DLD1 (cell line): Measurements from ENCODE around the gene MYH7.

Source experiments
- in situ Hi-C: cut with HindIII; loops from 2 replicates; pipeline ENCODE4 v1.10.0; 2017; ENCODE audit warnings: low sequenced_read_pairs

Gene MYH7

DNA sequence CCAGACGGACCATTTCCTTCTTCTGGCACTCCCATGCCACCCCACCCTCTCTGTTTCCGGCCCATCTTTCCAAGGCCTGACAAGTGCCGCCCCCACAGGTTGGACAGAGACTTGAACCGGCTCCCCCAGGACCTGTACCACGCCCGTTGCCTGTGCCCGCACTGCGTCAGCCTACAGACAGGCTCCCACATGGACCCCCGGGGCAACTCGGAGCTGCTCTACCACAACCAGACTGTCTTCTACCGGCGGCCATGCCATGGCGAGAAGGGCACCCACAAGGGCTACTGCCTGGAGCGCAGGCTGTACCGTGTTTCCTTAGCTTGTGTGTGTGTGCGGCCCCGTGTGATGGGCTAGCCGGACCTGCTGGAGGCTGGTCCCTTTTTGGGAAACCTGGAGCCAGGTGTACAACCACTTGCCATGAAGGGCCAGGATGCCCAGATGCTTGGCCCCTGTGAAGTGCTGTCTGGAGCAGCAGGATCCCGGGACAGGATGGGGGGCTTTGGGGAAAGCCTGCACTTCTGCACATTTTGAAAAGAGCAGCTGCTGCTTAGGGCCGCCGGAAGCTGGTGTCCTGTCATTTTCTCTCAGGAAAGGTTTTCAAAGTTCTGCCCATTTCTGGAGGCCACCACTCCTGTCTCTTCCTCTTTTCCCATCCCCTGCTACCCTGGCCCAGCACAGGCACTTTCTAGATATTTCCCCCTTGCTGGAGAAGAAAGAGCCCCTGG lies 59.8 kb downstream of the MYH7 start:
- in situ Hi-C loops: no loop called here

DNA sequence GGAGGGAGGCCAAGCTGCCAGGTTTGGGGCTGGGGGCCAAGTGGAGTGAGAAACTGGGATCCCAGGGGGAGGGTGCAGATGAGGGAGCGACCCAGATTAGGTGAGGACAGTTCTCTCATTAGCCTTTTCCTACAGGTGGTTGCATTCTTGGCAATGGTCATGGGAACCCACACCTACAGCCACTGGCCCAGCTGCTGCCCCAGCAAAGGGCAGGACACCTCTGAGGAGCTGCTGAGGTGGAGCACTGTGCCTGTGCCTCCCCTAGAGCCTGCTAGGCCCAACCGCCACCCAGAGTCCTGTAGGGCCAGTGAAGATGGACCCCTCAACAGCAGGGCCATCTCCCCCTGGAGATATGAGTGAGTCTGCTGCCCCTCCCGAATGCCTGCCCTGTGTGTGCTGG lies 62.4 kb downstream of the MYH7 start:
- in situ Hi-C loops: no loop called here

DNA sequence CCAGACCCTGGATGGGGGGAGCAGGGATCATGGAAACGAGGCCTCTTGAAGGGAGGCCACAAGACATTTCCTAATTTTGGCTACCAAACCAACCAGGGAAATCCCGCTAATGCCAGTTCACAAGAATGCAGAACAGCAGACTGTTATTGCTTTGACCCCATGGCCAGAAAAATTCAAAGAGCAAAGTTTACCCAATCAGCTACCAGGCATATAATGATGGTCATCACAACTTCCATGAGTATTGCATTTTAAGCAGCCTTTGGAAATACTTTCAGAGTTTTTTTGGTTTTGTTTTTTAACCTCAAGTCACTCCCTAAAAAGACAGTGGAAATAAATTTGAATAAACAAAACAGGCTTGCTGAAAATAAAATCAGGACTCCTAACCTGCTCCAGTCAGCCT lies 63.0 kb downstream of the MYH7 start, which contains the start of gene IL25:
Gene IL25 (plus strand): TSS at position 301 of the 400 bp plus-strand sequence.
- in situ Hi-C loops: no loop called here

DNA sequence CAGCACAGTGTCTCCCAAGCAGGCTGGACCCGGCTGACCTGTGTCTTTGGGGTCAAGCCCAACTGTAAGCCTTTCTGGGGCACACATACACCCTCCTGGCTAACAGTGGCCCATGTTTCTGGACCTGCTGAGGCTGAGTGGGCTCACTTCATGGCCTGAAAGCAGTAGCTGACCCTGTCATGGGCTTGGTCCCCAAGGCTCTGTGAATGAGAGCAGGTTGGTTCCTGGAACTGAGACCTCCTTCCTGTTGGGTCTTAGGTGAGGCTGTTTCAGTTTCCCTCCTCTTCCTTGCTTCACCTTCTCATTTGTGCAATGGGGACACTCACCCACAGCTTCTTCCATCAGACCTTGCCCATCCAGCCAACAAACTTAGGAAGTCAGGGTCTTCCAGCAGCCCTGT lies 63.6 kb downstream of the MYH7 start:
- in situ Hi-C loops: no loop called here

DNA sequence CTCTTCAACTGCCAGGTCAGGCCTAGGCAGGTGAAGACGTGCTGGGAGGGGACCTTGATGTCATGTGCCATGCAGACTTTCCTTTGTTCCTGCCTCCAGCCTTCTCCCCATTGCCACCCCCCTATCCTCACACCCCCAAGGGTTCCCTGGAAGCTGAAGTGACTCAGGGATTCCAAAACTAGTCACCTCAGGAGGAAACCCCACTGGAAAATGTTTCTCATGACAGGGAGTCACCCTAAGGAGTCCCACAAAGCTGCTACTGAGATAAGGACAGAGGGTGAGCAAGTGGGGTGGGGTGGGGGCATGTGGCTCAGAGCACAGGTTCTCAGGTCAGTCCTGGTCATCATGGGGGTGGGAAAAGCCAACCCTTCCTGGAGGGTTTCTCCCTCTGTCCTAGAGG lies 65.2 kb downstream of the MYH7 start:
- in situ Hi-C loops: no loop called here

DNA sequence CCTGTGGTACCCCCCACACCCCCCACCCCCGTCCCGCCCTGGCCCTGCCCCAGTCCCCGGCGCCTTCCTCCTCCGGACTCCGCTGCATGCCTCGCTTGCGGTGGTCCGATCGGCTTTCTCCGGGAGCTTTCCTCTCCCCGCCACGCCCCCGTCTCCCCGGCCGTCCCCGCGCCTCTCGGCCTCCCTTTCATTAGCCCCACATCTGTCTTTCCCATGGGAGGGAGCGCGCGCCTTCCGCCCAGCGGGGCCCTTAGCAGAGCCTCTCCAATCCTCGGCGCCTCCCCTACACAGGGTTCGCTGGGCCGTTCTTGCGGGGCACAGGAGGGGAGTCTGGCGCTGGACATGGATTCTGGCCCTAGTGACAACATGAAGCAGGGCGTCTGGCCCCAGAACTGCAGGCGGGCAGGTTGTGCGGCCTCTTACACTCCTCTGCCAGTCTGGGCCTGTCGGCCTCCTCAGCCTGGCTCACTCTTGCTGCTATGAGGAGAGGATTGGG lies 69.0 kb downstream of the MYH7 start:
- in situ Hi-C loops: no loop called here

DNA sequence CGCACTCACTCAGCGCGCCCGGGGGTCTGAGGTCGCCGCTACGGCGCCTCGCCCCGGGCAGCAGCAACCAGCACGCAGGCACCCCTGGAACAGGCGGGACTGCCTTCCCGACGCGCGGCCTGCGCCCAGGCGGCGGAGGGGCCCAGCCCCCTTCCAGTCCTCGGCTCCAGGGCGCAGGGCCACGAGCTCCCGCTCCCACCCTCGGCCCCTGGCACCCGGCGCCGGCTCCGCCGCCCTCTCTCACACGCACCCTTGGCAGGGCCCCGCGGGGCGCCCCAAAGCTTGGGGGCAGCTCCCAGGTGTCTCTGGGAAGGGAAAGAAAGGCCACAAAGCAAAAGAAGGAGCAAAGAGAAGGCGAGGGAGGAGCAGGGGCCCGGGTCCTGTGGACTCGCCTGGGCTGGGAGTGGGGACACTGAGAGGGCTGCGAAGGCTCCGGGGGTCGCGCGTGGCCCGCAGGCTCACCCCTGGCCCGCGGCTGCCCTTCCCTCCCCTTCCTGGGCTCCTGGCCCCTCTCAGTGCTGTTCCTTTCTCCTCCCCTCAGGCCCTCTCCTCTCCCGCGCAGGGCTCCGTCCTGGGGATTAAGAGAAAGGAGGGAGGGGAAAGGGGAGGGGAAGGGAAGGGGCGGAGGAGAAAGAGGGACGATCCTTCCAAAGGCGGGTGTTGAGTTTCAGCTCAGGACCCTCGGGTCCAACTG lies 69.6 kb downstream of the MYH7 start:
- in situ Hi-C loops: no loop called here

DNA sequence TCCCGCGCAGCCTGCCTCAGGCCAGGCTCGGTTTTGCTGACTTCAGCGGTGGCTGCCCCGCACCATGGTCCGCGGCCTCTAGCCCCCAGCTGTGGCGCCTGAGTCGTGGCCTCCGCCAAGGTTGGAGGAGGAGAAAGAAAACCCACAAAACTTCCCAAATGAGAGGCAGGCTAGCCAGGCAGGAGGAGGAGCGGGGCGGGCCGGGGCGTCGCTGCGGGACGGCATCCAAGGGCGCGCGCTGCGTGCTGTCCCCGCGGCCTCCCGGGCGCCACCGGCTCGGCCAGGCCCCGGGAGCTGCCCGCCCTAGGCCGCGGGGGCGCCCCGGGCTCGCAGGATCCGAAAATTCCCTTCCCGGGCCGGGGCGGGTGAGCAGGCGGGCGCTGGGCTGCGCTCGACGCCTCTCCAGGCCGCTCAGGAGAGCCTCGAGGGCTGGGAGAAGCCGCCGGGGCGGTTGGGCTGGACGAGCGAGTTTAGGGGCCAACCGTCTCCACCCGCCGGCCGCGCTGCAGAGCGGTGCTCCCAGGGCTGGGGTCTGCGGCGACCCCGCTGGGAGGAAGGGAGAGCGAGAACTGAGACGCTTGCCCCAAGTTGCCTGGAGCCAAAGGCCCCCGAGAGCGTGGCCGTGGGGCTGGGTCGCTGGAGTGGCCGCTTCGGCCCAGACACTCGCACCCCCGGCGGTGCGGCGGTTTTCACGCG lies 70.3 kb downstream of the MYH7 start, which contains the start of gene EFS:
Gene EFS (minus strand): TSS at position 137 of the 696 bp plus-strand sequence. CDS start 147 bp downstream, outside the sequence.
- in situ Hi-C loops: no loop called here

DNA sequence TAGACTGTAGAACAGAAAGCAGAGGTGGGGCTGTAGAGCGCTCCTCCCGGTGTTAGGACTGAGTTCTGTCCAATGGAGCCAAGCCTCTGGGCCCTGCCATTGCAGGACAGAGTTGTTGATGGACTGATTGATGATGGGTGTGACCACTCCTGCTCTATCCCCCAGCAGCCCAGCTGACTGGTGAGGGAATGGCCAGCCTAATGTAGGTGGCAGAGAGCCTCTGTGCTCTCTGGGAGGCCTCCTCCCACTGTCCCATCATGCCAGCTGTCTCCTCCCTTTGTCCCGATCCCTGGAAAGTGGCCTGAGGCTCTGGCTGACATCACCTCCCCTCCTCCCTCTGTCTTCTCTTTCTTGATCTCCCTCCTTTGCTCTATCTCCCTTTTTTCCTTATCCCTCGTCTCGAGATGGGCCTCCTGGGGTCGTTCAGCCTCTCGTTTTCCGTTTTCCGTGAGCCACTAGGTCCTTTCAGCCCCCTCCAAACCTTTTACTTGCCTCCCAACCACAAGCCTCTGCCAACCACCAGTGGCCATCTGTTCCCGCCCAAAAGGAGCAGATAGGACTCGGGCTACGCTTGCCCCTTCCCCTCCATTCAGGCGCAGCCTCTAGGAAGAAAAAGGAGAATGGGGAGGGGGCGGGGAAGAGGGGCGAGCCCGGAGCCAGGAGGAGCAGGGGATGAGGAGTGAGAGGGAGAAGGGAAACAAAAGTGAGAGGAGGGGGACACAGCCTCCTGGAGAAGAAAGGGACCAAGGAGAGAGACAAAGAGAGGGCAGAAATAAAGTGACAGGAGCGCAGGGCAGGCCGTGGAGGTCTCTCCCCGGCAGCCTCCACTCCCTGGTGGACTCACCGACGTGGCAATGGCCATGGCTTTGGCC lies 71.1 kb downstream of the MYH7 start:
- in situ Hi-C loops: no loop called here
